Measurements from ENCODE around the gene PRKAG3. TPM values are rescaled to one million over a fixed set of nuclear protein-coding genes. Genes with fewer than 3 reads are reported as not detected.

The PRKAG3 gene
- total RNA-seq, 1 donor from 2014 or later = 0.14 TPM

DNA sequence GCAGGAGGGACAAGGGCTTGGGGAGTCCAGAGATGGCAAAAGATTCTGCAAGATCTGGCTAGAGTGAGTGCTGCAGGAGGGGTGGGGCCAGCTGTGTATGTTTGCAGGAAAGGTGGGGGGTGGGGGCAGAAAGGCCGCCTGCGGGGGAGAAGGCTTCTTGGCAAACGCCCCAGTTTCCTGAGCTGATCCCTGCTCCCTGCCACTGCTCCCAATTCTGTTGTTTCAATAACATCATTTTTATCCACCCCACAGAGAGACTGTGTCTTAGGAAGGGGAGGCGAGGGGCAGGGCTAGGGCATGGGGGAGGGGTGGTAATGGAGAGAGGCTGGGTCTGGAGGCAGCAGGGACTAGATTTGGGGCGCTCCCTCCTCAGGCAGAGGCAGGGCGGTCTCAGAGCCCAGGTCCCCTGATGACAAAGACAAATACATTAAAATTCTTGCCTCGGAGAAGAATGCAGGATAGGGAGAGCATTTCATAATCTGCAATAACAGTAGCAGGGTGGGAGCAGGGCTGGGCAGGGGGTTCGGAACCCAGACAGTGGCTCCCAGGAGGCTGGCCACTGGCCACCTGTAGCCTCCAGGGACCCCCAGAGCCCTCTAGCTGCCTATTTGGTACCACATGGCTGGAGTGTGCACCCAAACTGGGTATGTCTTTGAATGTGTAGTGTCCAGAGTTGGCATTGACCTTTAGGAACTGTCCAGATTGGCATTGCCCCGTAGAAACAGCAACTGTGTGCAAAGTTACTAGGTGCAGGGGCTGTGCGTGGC, 26.0 kb upstream of the PRKAG3 start:
- intact Hi-C loops (cut with micrococcal nuclease) = no loop called here
- H3K4me3 ChIP-seq = no peak overlapping the region
- TF ChIP-seq, protein P1, sequence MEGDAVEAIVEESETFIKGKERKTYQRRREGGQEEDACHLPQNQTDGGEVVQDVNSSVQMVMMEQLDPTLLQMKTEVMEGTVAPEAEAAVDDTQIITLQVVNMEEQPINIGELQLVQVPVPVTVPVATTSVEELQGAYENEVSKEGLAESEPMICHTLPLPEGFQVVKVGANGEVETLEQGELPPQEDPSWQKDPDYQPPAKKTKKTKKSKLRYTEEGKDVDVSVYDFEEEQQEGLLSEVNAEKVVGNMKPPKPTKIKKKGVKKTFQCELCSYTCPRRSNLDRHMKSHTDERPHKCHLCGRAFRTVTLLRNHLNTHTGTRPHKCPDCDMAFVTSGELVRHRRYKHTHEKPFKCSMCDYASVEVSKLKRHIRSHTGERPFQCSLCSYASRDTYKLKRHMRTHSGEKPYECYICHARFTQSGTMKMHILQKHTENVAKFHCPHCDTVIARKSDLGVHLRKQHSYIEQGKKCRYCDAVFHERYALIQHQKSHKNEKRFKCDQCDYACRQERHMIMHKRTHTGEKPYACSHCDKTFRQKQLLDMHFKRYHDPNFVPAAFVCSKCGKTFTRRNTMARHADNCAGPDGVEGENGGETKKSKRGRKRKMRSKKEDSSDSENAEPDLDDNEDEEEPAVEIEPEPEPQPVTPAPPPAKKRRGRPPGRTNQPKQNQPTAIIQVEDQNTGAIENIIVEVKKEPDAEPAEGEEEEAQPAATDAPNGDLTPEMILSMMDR (IDR thresholded peaks at IDR 0.05; ENCODE audit: borderline replicate concordance) = no peak
- no peak for DNase-seq
- peaks cover 98% of the 10 kb centered on the region for H3K27me3 ChIP-seq (ENCODE audit: low read depth)
- H3K36me3 ChIP-seq = no peaks in the 10 kb centered on the region
- H3K27ac ChIP-seq (replicated peaks) = no peak overlapping the region
- H3K9me3 ChIP-seq (replicated peaks) = no peaks in the 10 kb centered on the region
- H3K4me1 ChIP-seq = peaks cover 29% of the 10 kb centered on the region

DNA sequence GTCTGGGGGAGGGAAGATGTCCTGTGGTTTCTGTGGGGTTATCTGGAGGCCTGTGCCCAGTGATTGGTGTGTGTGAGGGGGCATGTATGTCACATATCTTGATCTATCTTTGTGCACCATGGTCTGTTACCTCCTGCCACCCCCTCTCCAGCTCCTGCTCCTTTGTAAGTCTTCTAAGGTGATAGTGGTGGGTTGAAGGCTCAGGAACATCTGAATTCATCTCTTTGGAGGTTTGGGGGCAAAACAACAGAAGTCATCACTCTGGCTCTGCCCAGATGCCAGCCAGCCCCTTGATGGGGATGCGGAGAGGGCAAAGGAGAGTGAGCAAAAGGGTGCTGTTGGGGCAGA, 25.3 kb upstream of the PRKAG3 start:
- intact Hi-C loops (cut with micrococcal nuclease) = no loop called here
- Histone ChIP-seq H3K27me3 (ENCODE audit: low read depth) (peaks cover 98% of the 10 kb centered on the region), H3K27ac (replicated peaks) (no peak overlapping the region), H3K4me1 (peaks cover 29% of the 10 kb centered on the region), H3K9me3 (replicated peaks) (no peaks in the 10 kb centered on the region), H3K36me3 (no peaks in the 10 kb centered on the region), H3K4me3 (no peak overlapping the region)
- DNase-seq = no peak
- TF ChIP-seq, protein P1 (IDR thresholded peaks at IDR 0.05; ENCODE audit: borderline replicate concordance) = no peak

DNA sequence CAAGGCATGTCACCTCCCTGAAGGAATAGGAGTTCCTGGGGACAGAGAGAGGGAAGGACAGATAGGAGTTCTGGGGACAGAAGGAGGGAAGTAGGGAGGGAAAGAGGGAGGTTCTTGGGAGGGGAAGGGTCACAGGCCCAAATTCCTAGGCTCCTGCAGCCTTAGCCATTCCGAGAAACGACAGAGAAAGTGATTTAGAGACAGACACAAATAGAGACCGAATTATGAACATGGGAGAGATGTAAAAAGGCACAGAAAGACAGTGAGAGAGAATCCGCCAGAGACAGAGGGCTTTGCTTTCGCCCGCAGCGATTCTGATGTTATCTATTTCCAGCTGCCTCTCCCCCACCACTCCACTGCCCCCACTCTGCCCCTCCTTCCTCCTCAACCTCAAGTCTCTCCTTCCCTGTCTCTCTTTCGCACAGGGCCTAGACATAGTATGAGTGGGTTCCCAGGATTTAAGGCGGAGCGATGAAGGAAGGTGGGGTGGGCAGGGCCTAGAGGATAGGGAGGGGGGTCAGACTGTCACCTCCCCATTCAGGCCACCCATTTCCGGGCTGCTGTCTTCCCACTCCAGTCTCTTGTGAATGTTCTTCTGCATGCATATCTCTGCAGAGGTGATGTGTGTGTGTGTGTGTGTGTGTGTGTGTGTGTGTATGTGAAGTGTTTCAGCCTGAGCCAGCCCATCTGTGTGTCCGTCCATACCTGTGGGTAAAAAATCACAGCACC, 24.7 kb upstream of the PRKAG3 start:
- TF ChIP-seq, protein P1 (IDR thresholded peaks at IDR 0.05; ENCODE audit: borderline replicate concordance) = no peak
- intact Hi-C loops (cut with micrococcal nuclease) = no loop called here
- Histone ChIP-seq H3K27me3 (ENCODE audit: low read depth) (peaks cover 98% of the 10 kb centered on the region), H3K36me3 (no peaks in the 10 kb centered on the region), H3K9me3 (replicated peaks) (no peaks in the 10 kb centered on the region), H3K27ac (replicated peaks) (no peak overlapping the region), H3K4me3 (no peak overlapping the region), H3K4me1 (peaks cover 29% of the 10 kb centered on the region)
- no peak for DNase-seq

DNA sequence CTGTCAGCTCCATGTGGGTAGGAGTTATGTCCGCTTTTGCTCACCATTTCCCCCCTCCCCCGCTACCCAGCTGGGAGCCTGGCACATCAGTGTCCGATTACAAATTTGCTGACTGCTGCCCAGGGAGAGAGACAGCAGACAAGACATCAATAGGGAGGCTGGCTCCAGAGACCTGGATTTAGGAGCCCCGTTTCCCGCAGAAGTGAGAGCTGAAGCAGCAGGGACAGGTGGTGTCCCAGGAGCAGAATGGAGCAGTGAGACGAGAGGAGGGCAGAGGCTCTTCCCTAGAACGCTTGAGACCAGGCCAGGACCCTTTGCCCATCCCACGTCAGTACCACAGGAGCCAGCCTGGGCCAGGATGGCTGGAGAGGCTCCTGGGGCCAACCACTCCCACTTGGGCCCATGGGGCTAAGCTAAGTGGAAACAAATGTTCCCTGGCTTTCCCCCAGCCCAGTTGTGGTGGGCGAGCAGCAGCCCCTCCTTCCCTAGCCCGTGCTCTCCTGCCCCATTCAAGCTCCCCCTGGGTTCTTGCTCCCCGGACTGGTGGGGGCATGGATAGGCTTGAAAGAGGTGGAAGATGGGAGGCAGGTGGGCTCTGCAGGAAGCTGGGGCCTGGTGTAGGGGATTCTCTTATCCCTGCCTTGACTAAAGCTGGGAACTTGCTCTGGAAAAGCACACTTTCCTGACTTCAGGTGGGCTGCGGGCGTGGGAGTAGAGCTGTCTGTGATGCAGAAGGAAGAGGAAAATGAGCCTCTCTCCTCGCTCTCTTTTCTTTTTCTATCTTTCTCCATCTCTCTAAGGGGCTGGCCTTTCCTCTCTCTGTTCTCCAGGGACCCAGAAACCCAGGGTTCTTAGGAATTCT, 23.9 kb upstream of the PRKAG3 start:
- intact Hi-C loops (cut with micrococcal nuclease) = no loop called here
- H3K36me3 ChIP-seq = no peaks in the 10 kb centered on the region
- H3K4me3 ChIP-seq = no peak overlapping the region
- no peaks in the 10 kb centered on the region for H3K9me3 ChIP-seq (replicated peaks)
- H3K27me3 ChIP-seq (ENCODE audit: low read depth) = peaks cover 98% of the 10 kb centered on the region
- H3K27ac ChIP-seq (replicated peaks) = no peak overlapping the region
- no peak for DNase-seq
- peaks cover 24% of the 10 kb centered on the region for H3K4me1 ChIP-seq
- TF ChIP-seq, protein P1 (IDR thresholded peaks at IDR 0.05; ENCODE audit: borderline replicate concordance) = no peak

DNA sequence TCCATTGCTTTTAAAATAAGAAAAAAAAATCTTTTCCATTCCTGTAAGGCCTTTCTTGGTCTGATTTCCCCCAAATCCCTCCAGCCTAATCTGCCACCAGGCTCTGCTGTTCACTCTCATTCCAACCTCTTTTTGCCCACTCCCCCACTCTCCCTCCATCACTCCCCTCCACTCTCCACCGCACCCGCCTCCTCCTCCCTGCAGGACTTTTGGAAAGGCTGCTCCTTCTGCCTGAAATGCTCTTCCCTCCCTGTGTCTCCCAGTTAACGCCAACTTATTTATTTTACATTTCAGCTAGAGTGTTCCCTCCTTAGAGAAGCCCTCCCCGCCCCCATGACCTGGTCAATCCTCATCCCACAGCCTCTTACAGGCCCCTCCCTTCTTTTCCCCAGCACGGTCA, 23.3 kb upstream of the PRKAG3 start:
- peaks cover 98% of the 10 kb centered on the region for H3K27me3 ChIP-seq (ENCODE audit: low read depth)

More for the DNA sequence above, 23.3 kb upstream of the PRKAG3 start:
- Histone ChIP-seq H3K4me1 (peaks cover 17% of the 10 kb centered on the region), H3K9me3 (replicated peaks) (no peaks in the 10 kb centered on the region), H3K27ac (replicated peaks) (no peak overlapping the region), H3K4me3 (no peak overlapping the region), H3K36me3 (no peaks in the 10 kb centered on the region)
- intact Hi-C loops (cut with micrococcal nuclease) = no loop called here
- TF ChIP-seq, protein P1 (IDR thresholded peaks at IDR 0.05; ENCODE audit: borderline replicate concordance) = no peak
- no peak for DNase-seq

Measured in left ventricle myocardium inferior (tissue), 1 donor.